Aorta (tissue), 5 donors: Measurements from ENCODE around the gene NXPE4. TPM values are rescaled to one million over a fixed set of nuclear protein-coding genes. Genes with fewer than 3 reads are reported as not detected.

Experiments used
- ATAC-seq: fragments of 200-7000 bp; cut with Tn5 transposase; one replicate; pipeline ENCODE4 v1.9.1; 2022; ENCODE audit warnings: moderate library complexity; ENCODE audit not compliant: low FRiP score
- DNase-seq, 2 donors: peaks; one replicate each; pipeline ENCODE4 v3.0.0-alpha.2; 2020
- H3K27ac ChIP-seq, 2 donors: one replicate each; pipeline ENCODE4 v1.5.1; 2013; ENCODE audit warnings: low read length in 2 of 2, mild to moderate bottlenecking in 2 of 2, moderate library complexity in 2 of 2, control low read depth in 1 of 2, inconsistent platforms in 1 of 2, low read depth in 1 of 2
- H3K27me3 ChIP-seq, 2 donors: one replicate each; pipeline ENCODE4 v1.6.1; 2013; ENCODE audit warnings: control low read depth in 1 of 2, low read length in 1 of 2, mild to moderate bottlenecking in 1 of 2, moderate library complexity in 1 of 2; ENCODE audit not compliant: insufficient read depth in 2 of 2, control insufficient read depth in 1 of 2
- H3K36me3 ChIP-seq, 2 donors: one replicate each; pipeline ENCODE4 v1.6.1; 2013; ENCODE audit warnings: control low read depth in 1 of 2, low read length in 1 of 2, mild to moderate bottlenecking in 1 of 2; ENCODE audit not compliant: insufficient read depth in 2 of 2, control insufficient read depth in 1 of 2
- H3K4me1 ChIP-seq, 2 donors: one replicate each; pipeline ENCODE4 v1.6.1; 2013; ENCODE audit warnings: low read length in 2 of 2, control low read depth in 1 of 2, mild to moderate bottlenecking in 1 of 2, moderate library complexity in 1 of 2; ENCODE audit not compliant: insufficient read depth in 2 of 2, control insufficient read depth in 1 of 2
- H3K4me3 ChIP-seq, 2 donors: one replicate each; pipeline ENCODE4 v1.5.1; 2013; ENCODE audit warnings: low read length in 2 of 2, control low read depth in 1 of 2, mild to moderate bottlenecking in 1 of 2
- H3K9me3 ChIP-seq: one replicate; pipeline ENCODE4 v1.6.1; 2013; ENCODE audit warnings: mild to moderate bottlenecking, low read length; ENCODE audit not compliant: control insufficient read depth
- WGBS, 2 donors: extraction: QIAGEN DNeasy Blood & Tissue Kit; methylation state at CpG; one replicate each; pipeline ENCODE4 v1.1.7; 2013; 5-methylcytosine and 5-hydroxymethylcytosine counted together
- intact Hi-C, 2 donors: fragments of 100-400 bp; cut with DNase I; formaldehyde crosslinking; loops; one replicate each; pipeline versions ENCODE4 v1.14.2 to v1.15.0; 2022
- polyA plus RNA-seq, 2 donors: library from polyadenylated mRNA; stranded (reverse); fragments of 200-250 nt; gene quantifications; one replicate each; pipeline ENCODE4 v1.2.3, GENCODE V29; 2013
- total RNA-seq, 2 donors: library from RNA; stranded (reverse); fragmentation: NEBNext Ultra II Directional; extraction: Animal tissue kit (Norgen Biotek cat#: 25700); gene quantifications; one replicate each; pipeline ENCODE4 v1.2.1, GENCODE V29; 2021
- donor health status: healthy with polysubstance abuse.
- donor health status: Bipolar disorder and iron deficiency.
- donor health status: DM: no; HTN: no; CAD: no.
- donor health status: DM: no; HTN: no; CAD: no.
- donor health status: DM: yes; HTN: yes; CAD: no.

The NXPE4 gene
- total and polyA plus RNA-seq, 4 donors: 0.33 to 1.9 TPM; not detected in 2

- DNase-seq: no peak
- Histone ChIP-seq H3K4me1 (no peaks in the 10 kb centered on the region), H3K9me3 (no peaks in the 10 kb centered on the region), H3K27me3 (no peaks in the 10 kb centered on the region), H3K36me3 (no peaks in the 10 kb centered on the region), H3K27ac (no peak within 1 kb of the TSS), H3K4me3 (no peak within 1 kb of the TSS)
- WGBS, 2 donors: 72 to 73% methylated on average over 4 of the region's 4 CpGs
- intact Hi-C loops: no loop called here
- no peak for ATAC-seq
Observed at GRCh38 chr11:114559425-114560310, 35.9 kb downstream of the NXPE4 start, which contains the start of gene NXPE1. NXPE1 (minus strand) TSS chr11:114559881; CDS start chr11:114551201, 8,680 bp downstream.

DNA sequence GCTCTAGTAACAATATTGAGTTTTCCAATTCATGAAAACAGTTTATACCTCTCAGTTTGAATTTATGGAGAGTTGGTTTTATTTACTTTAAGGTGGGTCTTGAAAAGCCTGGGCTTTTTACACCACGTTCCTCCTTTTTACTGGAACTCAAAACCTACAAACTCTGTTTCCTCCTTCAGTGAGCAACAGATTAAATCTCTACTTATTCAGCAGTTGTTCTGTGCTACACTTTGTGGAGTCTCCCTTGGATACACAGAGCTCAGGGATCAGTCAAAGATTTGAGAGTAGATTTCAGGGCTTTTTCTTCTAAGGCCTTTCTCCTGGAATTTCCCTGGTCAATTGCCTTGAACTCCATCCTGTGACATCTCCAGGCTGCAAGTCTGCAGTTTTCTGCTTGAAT, 39.5 kb downstream of the NXPE4 start:
- no peak overlapping the region for H3K27ac ChIP-seq
- no peaks in the 10 kb centered on the region for H3K27me3 ChIP-seq
- ATAC-seq (no peak), DNase-seq (no peak)
- H3K36me3 ChIP-seq: no peaks in the 10 kb centered on the region
- WGBS, 2 donors: 48 to 56% methylated on average over 1 of the region's 1 CpG
- H3K9me3 ChIP-seq: no peaks in the 10 kb centered on the region
- intact Hi-C loops: no loop called here
- no peak overlapping the region for H3K4me3 ChIP-seq
- H3K4me1 ChIP-seq: no peaks in the 10 kb centered on the region

DNA sequence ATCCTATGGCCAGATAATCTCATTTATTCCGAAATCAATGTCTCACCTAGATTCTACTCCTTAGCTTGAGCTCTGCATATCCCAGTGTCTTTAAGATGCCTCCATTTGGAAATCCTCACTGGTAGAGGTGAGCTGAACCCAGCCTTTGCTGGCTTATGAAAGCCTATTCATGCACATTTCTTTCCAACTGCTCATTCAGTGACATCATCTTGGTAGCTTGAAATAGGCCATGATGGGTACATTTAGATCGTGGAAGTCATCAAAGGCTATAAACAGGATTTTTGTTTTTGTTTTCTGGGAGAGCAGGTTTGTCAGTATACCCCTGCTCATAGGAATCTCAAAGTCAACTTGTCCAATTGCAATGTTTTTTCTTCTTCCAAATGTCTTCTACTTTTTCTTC, 41.9 kb downstream of the NXPE4 start:
- DNase-seq (no peak), ATAC-seq (no peak)
- WGBS, 2 donors: 74 to 82% methylated on average over 2 of the region's 2 CpGs
- Histone ChIP-seq H3K9me3 (no peaks in the 10 kb centered on the region), H3K27ac (no peak overlapping the region), H3K36me3 (no peaks in the 10 kb centered on the region), H3K4me1 (no peaks in the 10 kb centered on the region), H3K27me3 (no peaks in the 10 kb centered on the region), H3K4me3 (no peak overlapping the region)
- intact Hi-C loops: no loop called here

GRCh38 chr11:114551060-114551459, 44.5 kb downstream of the NXPE4 start:
- intact Hi-C loops: no loop called here
- 84 to 86% methylated on average over 4 of the region's 4 CpGs for WGBS, 2 donors

GRCh38 chr11:114525682-114526081, 69.9 kb downstream of the NXPE4 start:
- Histone ChIP-seq H3K36me3 (no peaks in the 10 kb centered on the region), H3K4me3 (no peak overlapping the region), H3K27me3 (no peaks in the 10 kb centered on the region), H3K9me3 (peaks cover 3% of the 10 kb centered on the region), H3K27ac (no peak overlapping the region), H3K4me1 (no peaks in the 10 kb centered on the region)
- intact Hi-C loops: no loop called here
- no peak for ATAC-seq
- WGBS, 2 donors: 74 to 78% methylated on average over 2 of the region's 2 CpGs
- DNase-seq: no peak

More at GRCh38 chr11:114551060-114551459, 44.5 kb downstream of the NXPE4 start:
- Histone ChIP-seq H3K9me3 (no peaks in the 10 kb centered on the region), H3K27me3 (no peaks in the 10 kb centered on the region), H3K36me3 (no peaks in the 10 kb centered on the region), H3K4me1 (no peaks in the 10 kb centered on the region), H3K4me3 (no peak overlapping the region), H3K27ac (no peak overlapping the region)
- no peak for DNase-seq
- ATAC-seq: no peak

DNA sequence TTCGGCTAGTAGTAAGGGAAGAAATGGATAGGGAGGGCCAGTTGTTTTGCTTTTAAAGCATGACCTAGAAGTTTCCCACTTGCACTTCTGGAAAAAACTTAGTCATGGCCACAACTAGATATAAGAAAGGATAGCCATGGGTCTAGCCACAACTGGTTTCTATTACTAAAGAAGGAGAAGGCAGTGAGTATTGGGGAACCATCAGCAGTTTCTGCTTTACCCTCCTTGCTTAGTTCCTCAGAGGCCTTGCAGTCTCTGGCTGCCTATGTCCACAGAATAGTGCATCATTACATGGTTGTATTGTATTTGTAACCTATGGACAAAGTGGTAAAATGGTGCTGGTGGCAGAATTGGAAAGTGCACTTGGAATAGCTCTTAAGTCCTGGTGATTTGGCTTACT, 71.5 kb downstream of the NXPE4 start:
- Histone ChIP-seq H3K36me3 (no peaks in the 10 kb centered on the region), H3K4me1 (no peaks in the 10 kb centered on the region), H3K27ac (no peak overlapping the region), H3K27me3 (no peaks in the 10 kb centered on the region), H3K4me3 (no peak overlapping the region), H3K9me3 (peaks cover 3% of the 10 kb centered on the region)
- intact Hi-C loops: no loop called here
- DNase-seq (no peak), ATAC-seq (no peak)
- 81 to 90% methylated on average over 1 of the region's 1 CpG for WGBS, 2 donors

DNA sequence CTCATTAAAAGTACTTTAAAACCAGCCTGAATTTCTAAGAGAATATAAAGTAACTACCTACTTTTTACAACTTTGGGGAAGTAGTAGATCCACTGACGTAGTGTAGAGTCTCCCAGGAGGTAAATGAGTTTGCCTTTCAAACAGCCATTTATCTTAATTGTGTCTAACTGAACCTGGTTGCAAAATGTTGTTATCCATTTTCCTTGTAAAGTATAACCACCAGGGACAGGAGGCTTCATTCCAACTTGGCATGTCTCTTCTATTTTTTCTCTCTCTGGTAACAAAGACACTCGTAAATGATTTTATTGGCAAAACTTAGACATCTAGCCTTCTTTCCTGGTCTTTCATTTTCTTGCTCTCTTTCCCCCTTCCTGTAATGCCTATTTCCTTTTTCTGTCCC, 72.8 kb downstream of the NXPE4 start:
- WGBS, 2 donors: 16 to 24% methylated on average over 2 of the region's 2 CpGs
- Histone ChIP-seq H3K27ac (no peak overlapping the region), H3K4me1 (no peaks in the 10 kb centered on the region), H3K9me3 (peaks cover 3% of the 10 kb centered on the region), H3K4me3 (no peak overlapping the region), H3K27me3 (no peaks in the 10 kb centered on the region), H3K36me3 (no peaks in the 10 kb centered on the region)
- intact Hi-C loops: no loop called here
- no peak for DNase-seq
- peak; percentile 63 for ATAC-seq
